ENCODE results near the gene AKAP6. TPM values are rescaled to one million over a fixed set of nuclear protein-coding genes. Genes with fewer than 3 reads are reported as not detected.

AKAP6 gene
- total and polyA plus RNA-seq, 2 of the 8 experiments (the other 6 are each of a cell fraction or from before 2014, with no cell fraction given) = 0.09 to 0.89 TPM

DNA sequence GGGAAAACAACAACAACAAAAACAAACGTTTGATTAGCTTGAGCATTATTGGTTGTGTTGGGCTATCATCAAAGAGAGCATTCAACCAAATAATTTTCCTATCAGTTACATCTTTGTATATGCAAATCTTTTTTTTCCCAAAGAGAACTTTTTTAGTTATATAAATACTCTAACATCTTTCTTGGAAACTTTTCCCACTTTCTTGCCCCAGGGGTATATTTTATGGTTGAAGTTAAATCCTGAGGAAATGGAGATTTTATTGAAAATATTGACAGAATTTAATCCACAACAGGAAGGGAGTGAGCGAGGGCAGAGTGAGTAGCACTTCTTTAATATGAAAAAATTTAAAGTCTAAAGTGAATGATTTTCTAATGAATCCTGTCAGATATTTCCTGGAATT is 488.7 kb downstream of the AKAP6 start (continued):
- TF ChIP-seq, protein P1, sequence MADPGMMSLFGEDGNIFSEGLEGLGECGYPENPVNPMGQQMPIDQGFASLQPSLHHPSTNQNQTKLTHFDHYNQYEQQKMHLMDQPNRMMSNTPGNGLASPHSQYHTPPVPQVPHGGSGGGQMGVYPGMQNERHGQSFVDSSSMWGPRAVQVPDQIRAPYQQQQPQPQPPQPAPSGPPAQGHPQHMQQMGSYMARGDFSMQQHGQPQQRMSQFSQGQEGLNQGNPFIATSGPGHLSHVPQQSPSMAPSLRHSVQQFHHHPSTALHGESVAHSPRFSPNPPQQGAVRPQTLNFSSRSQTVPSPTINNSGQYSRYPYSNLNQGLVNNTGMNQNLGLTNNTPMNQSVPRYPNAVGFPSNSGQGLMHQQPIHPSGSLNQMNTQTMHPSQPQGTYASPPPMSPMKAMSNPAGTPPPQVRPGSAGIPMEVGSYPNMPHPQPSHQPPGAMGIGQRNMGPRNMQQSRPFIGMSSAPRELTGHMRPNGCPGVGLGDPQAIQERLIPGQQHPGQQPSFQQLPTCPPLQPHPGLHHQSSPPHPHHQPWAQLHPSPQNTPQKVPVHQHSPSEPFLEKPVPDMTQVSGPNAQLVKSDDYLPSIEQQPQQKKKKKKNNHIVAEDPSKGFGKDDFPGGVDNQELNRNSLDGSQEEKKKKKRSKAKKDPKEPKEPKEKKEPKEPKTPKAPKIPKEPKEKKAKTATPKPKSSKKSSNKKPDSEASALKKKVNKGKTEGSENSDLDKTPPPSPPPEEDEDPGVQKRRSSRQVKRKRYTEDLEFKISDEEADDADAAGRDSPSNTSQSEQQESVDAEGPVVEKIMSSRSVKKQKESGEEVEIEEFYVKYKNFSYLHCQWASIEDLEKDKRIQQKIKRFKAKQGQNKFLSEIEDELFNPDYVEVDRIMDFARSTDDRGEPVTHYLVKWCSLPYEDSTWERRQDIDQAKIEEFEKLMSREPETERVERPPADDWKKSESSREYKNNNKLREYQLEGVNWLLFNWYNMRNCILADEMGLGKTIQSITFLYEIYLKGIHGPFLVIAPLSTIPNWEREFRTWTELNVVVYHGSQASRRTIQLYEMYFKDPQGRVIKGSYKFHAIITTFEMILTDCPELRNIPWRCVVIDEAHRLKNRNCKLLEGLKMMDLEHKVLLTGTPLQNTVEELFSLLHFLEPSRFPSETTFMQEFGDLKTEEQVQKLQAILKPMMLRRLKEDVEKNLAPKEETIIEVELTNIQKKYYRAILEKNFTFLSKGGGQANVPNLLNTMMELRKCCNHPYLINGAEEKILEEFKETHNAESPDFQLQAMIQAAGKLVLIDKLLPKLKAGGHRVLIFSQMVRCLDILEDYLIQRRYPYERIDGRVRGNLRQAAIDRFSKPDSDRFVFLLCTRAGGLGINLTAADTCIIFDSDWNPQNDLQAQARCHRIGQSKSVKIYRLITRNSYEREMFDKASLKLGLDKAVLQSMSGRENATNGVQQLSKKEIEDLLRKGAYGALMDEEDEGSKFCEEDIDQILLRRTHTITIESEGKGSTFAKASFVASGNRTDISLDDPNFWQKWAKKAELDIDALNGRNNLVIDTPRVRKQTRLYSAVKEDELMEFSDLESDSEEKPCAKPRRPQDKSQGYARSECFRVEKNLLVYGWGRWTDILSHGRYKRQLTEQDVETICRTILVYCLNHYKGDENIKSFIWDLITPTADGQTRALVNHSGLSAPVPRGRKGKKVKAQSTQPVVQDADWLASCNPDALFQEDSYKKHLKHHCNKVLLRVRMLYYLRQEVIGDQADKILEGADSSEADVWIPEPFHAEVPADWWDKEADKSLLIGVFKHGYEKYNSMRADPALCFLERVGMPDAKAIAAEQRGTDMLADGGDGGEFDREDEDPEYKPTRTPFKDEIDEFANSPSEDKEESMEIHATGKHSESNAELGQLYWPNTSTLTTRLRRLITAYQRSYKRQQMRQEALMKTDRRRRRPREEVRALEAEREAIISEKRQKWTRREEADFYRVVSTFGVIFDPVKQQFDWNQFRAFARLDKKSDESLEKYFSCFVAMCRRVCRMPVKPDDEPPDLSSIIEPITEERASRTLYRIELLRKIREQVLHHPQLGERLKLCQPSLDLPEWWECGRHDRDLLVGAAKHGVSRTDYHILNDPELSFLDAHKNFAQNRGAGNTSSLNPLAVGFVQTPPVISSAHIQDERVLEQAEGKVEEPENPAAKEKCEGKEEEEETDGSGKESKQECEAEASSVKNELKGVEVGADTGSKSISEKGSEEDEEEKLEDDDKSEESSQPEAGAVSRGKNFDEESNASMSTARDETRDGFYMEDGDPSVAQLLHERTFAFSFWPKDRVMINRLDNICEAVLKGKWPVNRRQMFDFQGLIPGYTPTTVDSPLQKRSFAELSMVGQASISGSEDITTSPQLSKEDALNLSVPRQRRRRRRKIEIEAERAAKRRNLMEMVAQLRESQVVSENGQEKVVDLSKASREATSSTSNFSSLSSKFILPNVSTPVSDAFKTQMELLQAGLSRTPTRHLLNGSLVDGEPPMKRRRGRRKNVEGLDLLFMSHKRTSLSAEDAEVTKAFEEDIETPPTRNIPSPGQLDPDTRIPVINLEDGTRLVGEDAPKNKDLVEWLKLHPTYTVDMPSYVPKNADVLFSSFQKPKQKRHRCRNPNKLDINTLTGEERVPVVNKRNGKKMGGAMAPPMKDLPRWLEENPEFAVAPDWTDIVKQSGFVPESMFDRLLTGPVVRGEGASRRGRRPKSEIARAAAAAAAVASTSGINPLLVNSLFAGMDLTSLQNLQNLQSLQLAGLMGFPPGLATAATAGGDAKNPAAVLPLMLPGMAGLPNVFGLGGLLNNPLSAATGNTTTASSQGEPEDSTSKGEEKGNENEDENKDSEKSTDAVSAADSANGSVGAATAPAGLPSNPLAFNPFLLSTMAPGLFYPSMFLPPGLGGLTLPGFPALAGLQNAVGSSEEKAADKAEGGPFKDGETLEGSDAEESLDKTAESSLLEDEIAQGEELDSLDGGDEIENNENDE (IDR thresholded peaks at IDR 0.05; ENCODE audit: insufficient replicate concordance, low read length) = no peak
- TF ChIP-seq SP2 (IDR thresholded peaks at IDR 0.05; ENCODE audit: low read length) = no peak
